Parathyroid adenoma (tissue), 2 donors: ENCODE data around the gene MESD.

Experiments used
- H2AFZ ChIP-seq: fragments of 300-600 bp; sonication (generic); one replicate; pipeline ENCODE4 v1.7.0; 2017; ENCODE audit warnings: antibody characterized with exemption, mild to moderate bottlenecking
- H3K27ac ChIP-seq: fragments of 300-600 bp; sonication (generic); one replicate; pipeline ENCODE4 v1.7.0; 2017
- H3K27me3 ChIP-seq: fragments of 300-600 bp; sonication (generic); one replicate; pipeline ENCODE4 v1.7.0; 2017; ENCODE audit warnings: low read length; ENCODE audit not compliant: control insufficient read depth, insufficient read depth
- H3K36me3 ChIP-seq: fragments of 300-600 bp; sonication (generic); one replicate; pipeline ENCODE4 v1.7.0; 2017; ENCODE audit warnings: low read length; ENCODE audit not compliant: control insufficient read depth, insufficient read depth
- H3K4me1 ChIP-seq: fragments of 300-600 bp; sonication (generic); one replicate; pipeline ENCODE4 v1.7.0; 2017; ENCODE audit warnings: control low read depth
- H3K4me2 ChIP-seq: fragments of 300-600 bp; sonication (generic); one replicate; pipeline ENCODE4 v1.7.0; 2017; ENCODE audit warnings: low read length
- H3K4me3 ChIP-seq: fragments of 300-600 bp; sonication (generic); one replicate; pipeline ENCODE4 v1.7.0; 2017; ENCODE audit warnings: low read depth, low read length
- H3K79me2 ChIP-seq: fragments of 300-600 bp; sonication (generic); one replicate; pipeline ENCODE4 v1.7.0; 2017; ENCODE audit warnings: control low read depth
- H3K9ac ChIP-seq: fragments of 300-600 bp; sonication (generic); one replicate; pipeline ENCODE4 v1.7.0; 2017; ENCODE audit warnings: mild to moderate bottlenecking
- H3K9me3 ChIP-seq: fragments of 300-600 bp; sonication (generic); one replicate; pipeline ENCODE4 v1.7.0; 2017; ENCODE audit warnings: low read length; ENCODE audit not compliant: control insufficient read depth
- TF ChIP-seq, protein P1 (sequence below): fragments of 300-600 bp; sonication (generic); IDR thresholded peaks from one replicate; pipeline ENCODE4 v1.7.0; 2017; ENCODE audit warnings: antibody characterized with exemption, mild to moderate bottlenecking
- donor health status: primary hyperparathyroidism.

MESD gene

GRCh38 chr15:81011593-81011992, 22.0 kb upstream of the MESD start:
- Histone ChIP-seq H3K9me3 (no peaks in the 10 kb centered on the region), H3K27me3 (no peaks in the 10 kb centered on the region), H2AFZ (no peak overlapping the region), H3K4me1 (no peaks in the 10 kb centered on the region), H3K27ac (no peak overlapping the region), H3K36me3 (no peaks in the 10 kb centered on the region), H3K9ac (no peak overlapping the region), H3K4me2 (no peak overlapping the region), H3K4me3 (no peak overlapping the region), H3K79me2 (peaks cover 3% of the 10 kb centered on the region)
- TF ChIP-seq, protein P1, sequence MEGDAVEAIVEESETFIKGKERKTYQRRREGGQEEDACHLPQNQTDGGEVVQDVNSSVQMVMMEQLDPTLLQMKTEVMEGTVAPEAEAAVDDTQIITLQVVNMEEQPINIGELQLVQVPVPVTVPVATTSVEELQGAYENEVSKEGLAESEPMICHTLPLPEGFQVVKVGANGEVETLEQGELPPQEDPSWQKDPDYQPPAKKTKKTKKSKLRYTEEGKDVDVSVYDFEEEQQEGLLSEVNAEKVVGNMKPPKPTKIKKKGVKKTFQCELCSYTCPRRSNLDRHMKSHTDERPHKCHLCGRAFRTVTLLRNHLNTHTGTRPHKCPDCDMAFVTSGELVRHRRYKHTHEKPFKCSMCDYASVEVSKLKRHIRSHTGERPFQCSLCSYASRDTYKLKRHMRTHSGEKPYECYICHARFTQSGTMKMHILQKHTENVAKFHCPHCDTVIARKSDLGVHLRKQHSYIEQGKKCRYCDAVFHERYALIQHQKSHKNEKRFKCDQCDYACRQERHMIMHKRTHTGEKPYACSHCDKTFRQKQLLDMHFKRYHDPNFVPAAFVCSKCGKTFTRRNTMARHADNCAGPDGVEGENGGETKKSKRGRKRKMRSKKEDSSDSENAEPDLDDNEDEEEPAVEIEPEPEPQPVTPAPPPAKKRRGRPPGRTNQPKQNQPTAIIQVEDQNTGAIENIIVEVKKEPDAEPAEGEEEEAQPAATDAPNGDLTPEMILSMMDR: no peak

DNA sequence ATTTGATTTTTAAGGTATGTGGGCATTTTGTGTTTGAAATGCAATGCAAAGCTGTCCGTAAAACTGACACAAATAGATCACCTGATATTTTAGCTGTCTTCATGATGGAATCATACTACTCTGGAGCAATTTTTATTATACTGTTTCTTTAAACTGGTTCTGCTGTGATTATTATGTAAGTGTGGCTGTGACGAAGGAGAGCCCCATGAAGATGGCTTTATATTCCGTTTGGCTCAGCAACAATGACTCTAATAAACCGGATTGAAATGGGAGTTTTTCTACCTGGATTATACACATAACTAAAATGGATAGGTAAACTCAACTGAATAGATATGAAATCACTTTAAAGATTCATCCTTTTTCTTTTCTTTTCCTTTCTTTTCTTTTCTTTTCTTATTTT, 20.5 kb upstream of the MESD start:
- Histone ChIP-seq H3K36me3 (no peaks in the 10 kb centered on the region), H3K4me1 (no peaks in the 10 kb centered on the region), H3K79me2 (peaks cover 3% of the 10 kb centered on the region), H2AFZ (no peak overlapping the region), H3K4me2 (no peak overlapping the region), H3K9me3 (no peaks in the 10 kb centered on the region), H3K27me3 (no peaks in the 10 kb centered on the region), H3K9ac (no peak overlapping the region), H3K27ac (no peak overlapping the region), H3K4me3 (no peak overlapping the region)
- TF ChIP-seq, protein P1: no peak

DNA sequence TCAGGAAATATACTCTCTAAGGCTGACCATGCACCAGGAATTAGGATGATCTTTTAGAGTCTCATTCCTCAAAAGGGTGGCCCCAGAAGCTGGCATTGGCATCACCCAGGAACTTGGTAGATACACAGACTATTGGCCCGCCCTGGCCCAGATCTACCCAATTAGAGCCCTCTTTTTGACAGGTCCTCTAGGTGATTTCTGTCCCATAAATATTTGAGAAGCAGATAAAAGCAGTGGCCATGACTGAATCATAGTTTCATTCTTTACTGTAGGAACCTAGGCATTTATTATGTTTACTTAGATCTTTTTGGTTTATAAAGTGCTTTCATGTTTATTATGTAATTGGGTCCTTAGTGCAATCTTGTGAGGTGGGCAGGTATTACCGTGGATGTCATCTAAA, 18.7 kb upstream of the MESD start:
- Histone ChIP-seq H3K27ac (no peak overlapping the region), H3K27me3 (no peaks in the 10 kb centered on the region), H3K4me3 (no peak overlapping the region), H3K79me2 (no peaks in the 10 kb centered on the region), H3K4me1 (no peaks in the 10 kb centered on the region), H3K36me3 (no peaks in the 10 kb centered on the region), H3K9me3 (no peaks in the 10 kb centered on the region), H3K4me2 (no peak overlapping the region), H2AFZ (no peak overlapping the region), H3K9ac (no peak overlapping the region)
- TF ChIP-seq, protein P1: no peak

DNA sequence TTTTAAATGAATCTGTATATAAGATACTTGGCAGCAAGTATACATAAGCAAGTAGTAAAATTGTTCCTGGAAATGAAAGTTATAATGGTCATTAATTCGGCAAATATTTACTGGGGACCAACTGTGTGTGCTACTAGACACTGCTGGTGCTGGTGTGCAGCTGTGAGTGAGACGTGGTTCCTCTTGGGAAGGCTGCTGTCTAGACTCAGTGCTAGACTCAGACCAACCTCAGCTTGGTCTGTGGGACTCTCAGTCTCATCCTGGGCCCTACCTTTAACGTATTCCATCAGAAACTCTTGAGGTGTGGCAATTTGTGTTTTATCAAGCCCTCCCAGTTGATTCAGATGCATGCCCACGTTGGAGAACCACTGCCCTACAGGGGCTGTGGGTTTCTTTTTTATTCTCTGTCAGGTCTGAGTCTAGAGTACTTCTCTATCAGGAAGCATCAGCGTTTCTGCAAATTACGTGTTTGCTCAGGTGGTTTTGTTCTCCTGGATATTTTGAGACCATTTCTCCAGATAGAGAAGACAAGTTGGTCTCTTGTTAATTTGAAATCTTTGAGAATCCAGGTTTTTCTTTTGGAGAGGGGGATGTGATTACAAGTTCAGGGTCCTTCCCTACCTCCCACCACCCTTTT, 17.9 kb upstream of the MESD start:
- H3K4me1 ChIP-seq: no peaks in the 10 kb centered on the region
- TF ChIP-seq, protein P1: no peak

GRCh38 chr15:81006124-81006523, 16.5 kb upstream of the MESD start:
- Histone ChIP-seq H3K36me3 (no peaks in the 10 kb centered on the region), H2AFZ (no peak overlapping the region), H3K4me1 (no peaks in the 10 kb centered on the region), H3K79me2 (no peaks in the 10 kb centered on the region), H3K4me2 (no peak overlapping the region), H3K27me3 (no peaks in the 10 kb centered on the region), H3K9ac (no peak overlapping the region), H3K9me3 (no peaks in the 10 kb centered on the region), H3K4me3 (no peak overlapping the region), H3K27ac (no peak overlapping the region)
- TF ChIP-seq, protein P1: no peak

More for the DNA sequence above, 17.9 kb upstream of the MESD start:
- no peak overlapping the region for H2AFZ ChIP-seq
- no peak overlapping the region for H3K4me2 ChIP-seq
- no peak overlapping the region for H3K27ac ChIP-seq
- no peaks in the 10 kb centered on the region for H3K36me3 ChIP-seq
- no peaks in the 10 kb centered on the region for H3K79me2 ChIP-seq
- H3K4me3 ChIP-seq: no peak overlapping the region
- H3K27me3 ChIP-seq: no peaks in the 10 kb centered on the region
- H3K9ac ChIP-seq: no peak overlapping the region
- H3K9me3 ChIP-seq: no peaks in the 10 kb centered on the region
